ENCODE data around the gene MYRFL. TPM values are rescaled to one million over a fixed set of nuclear protein-coding genes. Genes with fewer than 3 reads are reported as not detected.

Gene MYRFL
- total and polyA plus RNA-seq, 10 donors = 0.04 to 0.44 (median 0.20) TPM; not detected in 5

DNA sequence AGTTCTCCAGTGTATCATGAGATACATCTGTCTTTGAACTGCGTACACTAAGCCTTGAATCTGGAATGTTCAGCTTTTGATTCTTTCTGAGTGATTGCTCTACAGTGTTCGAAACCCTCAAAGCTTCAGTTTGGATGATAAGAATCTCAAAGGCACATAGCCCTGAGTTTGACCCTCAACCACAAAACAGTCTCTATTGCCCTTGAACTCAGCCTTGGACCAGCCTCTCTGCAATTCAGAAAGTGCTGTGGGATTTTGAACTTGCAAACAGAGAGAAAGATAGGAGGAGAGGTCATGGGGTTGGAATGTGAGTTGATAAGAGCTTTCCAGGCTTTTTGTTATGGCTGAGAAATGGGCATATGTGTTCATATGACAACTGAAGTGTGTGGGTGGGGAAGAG is 100.3 kb downstream of the MYRFL start:
- 48 to 68% (median 56%) methylated on average over 2 of the region's 2 CpGs for WGBS, 5 donors
- no peak for DNase-seq
- Histone ChIP-seq H3K9me3 (no peaks in the 10 kb centered on the region), H3K4me1 (peaks cover 0 to 3% (median 0%) of the 10 kb centered on the region in 6 donors), H3K4me3 (no peak overlapping the region), H3K27ac (peak overlapping the region in 1 of 8 donors; percentile 5), H3K36me3 (no peaks in the 10 kb centered on the region), H3K27me3 (replicated peaks in 1 of 7) (no peaks in the 10 kb centered on the region)
- intact Hi-C loops (cut with DNase I; ENCODE audit: low total_unique reads) = no loop called here
- TF ChIP-seq POLR2A (IDR thresholded peaks at IDR 0.05) (no peak), POLR2AphosphoS5 (IDR thresholded peaks at IDR 0.05) (no peak)
- TF ChIP-seq, protein P1, sequence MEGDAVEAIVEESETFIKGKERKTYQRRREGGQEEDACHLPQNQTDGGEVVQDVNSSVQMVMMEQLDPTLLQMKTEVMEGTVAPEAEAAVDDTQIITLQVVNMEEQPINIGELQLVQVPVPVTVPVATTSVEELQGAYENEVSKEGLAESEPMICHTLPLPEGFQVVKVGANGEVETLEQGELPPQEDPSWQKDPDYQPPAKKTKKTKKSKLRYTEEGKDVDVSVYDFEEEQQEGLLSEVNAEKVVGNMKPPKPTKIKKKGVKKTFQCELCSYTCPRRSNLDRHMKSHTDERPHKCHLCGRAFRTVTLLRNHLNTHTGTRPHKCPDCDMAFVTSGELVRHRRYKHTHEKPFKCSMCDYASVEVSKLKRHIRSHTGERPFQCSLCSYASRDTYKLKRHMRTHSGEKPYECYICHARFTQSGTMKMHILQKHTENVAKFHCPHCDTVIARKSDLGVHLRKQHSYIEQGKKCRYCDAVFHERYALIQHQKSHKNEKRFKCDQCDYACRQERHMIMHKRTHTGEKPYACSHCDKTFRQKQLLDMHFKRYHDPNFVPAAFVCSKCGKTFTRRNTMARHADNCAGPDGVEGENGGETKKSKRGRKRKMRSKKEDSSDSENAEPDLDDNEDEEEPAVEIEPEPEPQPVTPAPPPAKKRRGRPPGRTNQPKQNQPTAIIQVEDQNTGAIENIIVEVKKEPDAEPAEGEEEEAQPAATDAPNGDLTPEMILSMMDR (IDR thresholded peaks at IDR 0.05 in 8 of 11, conservative IDR thresholded peaks at IDR 0.05 in 3 of 11) = no peak

GRCh38 chr12:69927164-69927563 is 102.1 kb downstream of the MYRFL start:
- no peaks in the 10 kb centered on the region for H3K36me3 ChIP-seq
- H3K27ac ChIP-seq = no peak overlapping the region
- H3K4me1 ChIP-seq = peaks cover 0 to 3% (median 0%) of the 10 kb centered on the region in 6 donors
- TF ChIP-seq, protein P1 (IDR thresholded peaks at IDR 0.05 in 8 of 11, conservative IDR thresholded peaks at IDR 0.05 in 3 of 11) = no peak
- TF ChIP-seq POLR2A (IDR thresholded peaks at IDR 0.05) (no peak), POLR2AphosphoS5 (IDR thresholded peaks at IDR 0.05) (no peak)
- DNase-seq = no peak
- intact Hi-C loops (cut with DNase I; ENCODE audit: low total_unique reads) = no loop called here
- WGBS, 5 donors = 21 to 42% (median 34%) methylated on average over 4 of the region's 4 CpGs
- H3K4me3 ChIP-seq = no peak overlapping the region
- H3K9me3 ChIP-seq = no peaks in the 10 kb centered on the region
- no peaks in the 10 kb centered on the region for H3K27me3 ChIP-seq (replicated peaks in 1 of 7)

DNA sequence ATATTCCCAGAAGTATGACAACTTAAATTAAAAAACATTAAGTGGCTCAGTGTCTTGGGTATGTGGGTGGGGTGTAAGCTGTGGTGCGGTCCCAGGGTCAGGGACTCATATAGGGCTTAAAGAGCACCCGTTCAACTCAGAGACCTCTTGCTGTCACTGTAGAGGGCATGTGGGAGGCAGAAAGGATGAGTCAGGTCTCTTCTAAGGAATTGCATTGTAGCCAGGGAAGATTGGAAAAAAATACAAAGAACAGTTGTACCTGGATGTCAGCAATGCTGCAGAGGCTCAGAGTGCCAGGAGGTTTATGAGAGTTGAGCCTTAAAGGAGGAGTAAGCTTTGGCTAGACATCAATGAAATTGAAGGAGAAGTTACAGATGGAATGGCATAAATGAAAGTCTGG is 104.1 kb downstream of the MYRFL start:
- TF ChIP-seq POLR2A (IDR thresholded peaks at IDR 0.05) = no peak
- no peak for TF ChIP-seq POLR2AphosphoS5 (IDR thresholded peaks at IDR 0.05)
- TF ChIP-seq, protein P1 (IDR thresholded peaks at IDR 0.05 in 8 of 11, conservative IDR thresholded peaks at IDR 0.05 in 3 of 11) = no peak
- no peak overlapping the region for H3K27ac ChIP-seq
- peaks cover 0 to 3% (median 0%) of the 10 kb centered on the region in 6 donors for H3K4me1 ChIP-seq
- 74 to 88% (median 82%) methylated on average over 2 of the region's 2 CpGs for WGBS, 5 donors
- no peaks in the 10 kb centered on the region for H3K36me3 ChIP-seq
- H3K27me3 ChIP-seq (replicated peaks in 1 of 7) = no peaks in the 10 kb centered on the region
- intact Hi-C loops (cut with DNase I; ENCODE audit: low total_unique reads) = no loop called here
- no peak overlapping the region for H3K4me3 ChIP-seq
- no peak for DNase-seq
- H3K9me3 ChIP-seq = no peaks in the 10 kb centered on the region

- H3K9me3 ChIP-seq = no peaks in the 10 kb centered on the region
- peaks cover 0 to 3% (median 0%) of the 10 kb centered on the region in 6 donors for H3K4me1 ChIP-seq
- H3K27ac ChIP-seq = no peak overlapping the region
- no peaks in the 10 kb centered on the region for H3K27me3 ChIP-seq (replicated peaks in 1 of 7)
- H3K36me3 ChIP-seq = no peaks in the 10 kb centered on the region
- TF ChIP-seq, protein P1 (IDR thresholded peaks at IDR 0.05 in 8 of 11, conservative IDR thresholded peaks at IDR 0.05 in 3 of 11) = no peak
- TF ChIP-seq POLR2AphosphoS5 (IDR thresholded peaks at IDR 0.05) (no peak), POLR2A (IDR thresholded peaks at IDR 0.05) (no peak)
- intact Hi-C loops (cut with DNase I; ENCODE audit: low total_unique reads) = no loop called here
- no peak overlapping the region for H3K4me3 ChIP-seq
- WGBS, 5 donors = 59 to 80% (median 65%) methylated on average over 3 of the region's 3 CpGs
- DNase-seq = no peak
Observed at GRCh38 chr12:69929531-69929930, 104.5 kb downstream of the MYRFL start.

Data from spleen (tissue), 11 donors.